Smooth muscle cell (in vitro differentiated cells): Measurements from ENCODE around the gene MAP3K13. TPM values are rescaled to one million over a fixed set of nuclear protein-coding genes. Genes with fewer than 3 reads are reported as not detected.

Source experiments
- DNase-seq: peaks from one replicate; lab custom pipeline; 2025; ENCODE audit not compliant: unreplicated experiment; lab: John Stamatoyannopoulos, UW
- H2AFZ ChIP-seq: fragments of 200-600 bp; sonication (generic); 2 replicates; pipeline ENCODE4 v1.6.0; 2016; ENCODE audit warnings: antibody characterized with exemption, low read depth, mild to moderate bottlenecking
- H3F3A ChIP-seq: fragments of 200-600 bp; sonication (generic); 2 replicates; pipeline ENCODE4 v1.6.0; 2017; ENCODE audit warnings: antibody characterized with exemption, low read depth
- H3K27ac ChIP-seq: fragments of 200-600 bp; sonication (generic); 2 replicates; pipeline ENCODE4 v1.5.1; 2016; ENCODE audit warnings: low read depth, mild to moderate bottlenecking
- H3K27me3 ChIP-seq: fragments of 200-600 bp; sonication (generic); 2 replicates; pipeline ENCODE4 v1.6.1; 2016; ENCODE audit warnings: low read depth, mild to moderate bottlenecking
- H3K36me3 ChIP-seq: fragments of 200-600 bp; sonication (generic); 2 replicates; pipeline ENCODE4 v1.5.1; 2016; ENCODE audit warnings: low read depth
- H3K4me1 ChIP-seq: fragments of 200-600 bp; sonication (generic); 2 replicates; pipeline ENCODE4 v1.5.1; 2016; ENCODE audit warnings: low read depth
- H3K4me2 ChIP-seq: fragments of 200-600 bp; sonication (generic); 2 replicates; pipeline ENCODE4 v1.6.0; 2016; ENCODE audit warnings: mild to moderate bottlenecking
- H3K4me3 ChIP-seq: fragments of 200-600 bp; sonication (generic); 2 replicates; pipeline ENCODE4 v1.5.1; 2016; ENCODE audit warnings: mild to moderate bottlenecking
- H3K79me2 ChIP-seq: fragments of 200-600 bp; sonication (generic); 2 replicates; pipeline ENCODE4 v1.6.0; 2016; ENCODE audit warnings: low read depth, mild to moderate bottlenecking
- H3K9ac ChIP-seq: fragments of 200-600 bp; sonication (generic); 2 replicates; pipeline ENCODE4 v1.6.0; 2016; ENCODE audit warnings: low read depth
- H3K9me3 ChIP-seq: fragments of 200-600 bp; sonication (generic); replicated peaks from 2 replicates; pipeline ENCODE4 v1.5.1; 2016; ENCODE audit warnings: low read depth
- H4K20me1 ChIP-seq: fragments of 200-600 bp; sonication (generic); 2 replicates; pipeline ENCODE4 v1.6.0; 2016; ENCODE audit warnings: low read depth
- WGBS: methylation state at CpG from one replicate; pipeline ENCODE4 v1.1.7; 2016; ENCODE audit warnings: low lambda C conversion rate; 5-methylcytosine and 5-hydroxymethylcytosine counted together
- polyA plus RNA-seq: library from polyadenylated mRNA; unstranded; fragments of >200 nt; fragmentation: Nextera tagmentation; extraction: Ambion mirVana; gene quantifications from 2 replicates; pipeline ENCODE4 v1.2.1, GENCODE V29; 2016
- total RNA-seq: library from RNA; depleted of rRNA; stranded (reverse); fragments of >200 nt; gene quantifications from 2 replicates; pipeline ENCODE4 v1.2.3, GENCODE V29; 2014
- TF ChIP-seq, protein P1 (sequence below): fragments of 200-600 bp; sonication (generic); IDR thresholded peaks from 2 replicates; pipeline ENCODE4 v1.5.1; 2017; ENCODE audit warnings: borderline replicate concordance, mild to moderate bottlenecking, antibody characterized with exemption; ENCODE audit not compliant: insufficient read depth, poor library complexity, severe bottlenecking

MAP3K13 gene
- total and polyA plus RNA-seq, 2 experiments from 2014 or later = 28.5 to 49.9 TPM

DNA sequence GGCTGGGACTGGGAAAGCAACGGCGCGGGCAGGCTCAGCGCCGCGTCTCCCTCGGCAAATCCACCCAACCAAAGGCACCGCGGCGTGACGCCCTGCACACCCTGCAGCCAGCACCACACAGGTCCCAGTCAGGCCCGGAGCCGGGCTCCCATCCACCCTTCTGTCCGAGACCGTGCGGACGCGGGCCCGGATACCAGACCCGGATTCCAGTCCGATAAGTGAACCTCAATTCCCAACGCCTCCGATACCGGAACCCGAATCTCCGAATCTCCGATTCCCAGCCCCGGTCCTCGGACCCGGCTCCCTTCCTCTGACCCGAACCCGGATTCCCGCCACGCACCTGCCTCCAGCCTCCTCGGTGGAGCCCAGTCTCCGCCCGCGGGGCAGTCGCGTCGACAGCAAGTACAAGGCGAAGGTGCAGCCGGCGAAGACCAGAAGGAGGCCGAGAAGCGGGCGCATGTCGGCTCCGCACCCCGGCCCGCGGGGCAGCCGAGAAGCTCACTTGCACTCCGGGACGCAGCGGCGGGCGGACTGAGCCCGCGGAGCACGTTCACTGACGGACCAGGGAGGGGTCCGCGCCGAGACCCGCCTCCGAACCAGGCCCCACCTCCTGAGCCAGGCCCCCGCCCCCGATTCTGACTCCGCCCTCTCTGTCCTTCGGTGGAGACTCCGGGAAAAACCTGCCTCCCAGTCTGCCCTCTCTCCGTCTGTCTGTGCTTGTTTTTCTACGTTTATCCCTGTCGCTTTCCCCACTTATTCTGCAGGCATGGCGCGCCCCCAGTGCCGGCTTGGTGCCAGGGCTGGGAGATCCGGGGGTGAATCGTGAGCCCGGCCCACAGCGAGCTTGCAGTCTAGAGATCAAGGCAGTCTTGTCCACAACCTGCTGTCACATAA, 135.8 kb downstream of the MAP3K13 start, which contains the start of gene TMEM41A:
Gene TMEM41A, minus strand, starts transcription at position 533 of the 894 bp plus-strand sequence. Its CDS starts 74 bp downstream, at position 459.
- peaks cover 8% of the 10 kb centered on the region for H3K4me1 ChIP-seq
- H3K9ac ChIP-seq = peak within 1 kb of the TSS; percentile 75
- TF ChIP-seq, protein P1, sequence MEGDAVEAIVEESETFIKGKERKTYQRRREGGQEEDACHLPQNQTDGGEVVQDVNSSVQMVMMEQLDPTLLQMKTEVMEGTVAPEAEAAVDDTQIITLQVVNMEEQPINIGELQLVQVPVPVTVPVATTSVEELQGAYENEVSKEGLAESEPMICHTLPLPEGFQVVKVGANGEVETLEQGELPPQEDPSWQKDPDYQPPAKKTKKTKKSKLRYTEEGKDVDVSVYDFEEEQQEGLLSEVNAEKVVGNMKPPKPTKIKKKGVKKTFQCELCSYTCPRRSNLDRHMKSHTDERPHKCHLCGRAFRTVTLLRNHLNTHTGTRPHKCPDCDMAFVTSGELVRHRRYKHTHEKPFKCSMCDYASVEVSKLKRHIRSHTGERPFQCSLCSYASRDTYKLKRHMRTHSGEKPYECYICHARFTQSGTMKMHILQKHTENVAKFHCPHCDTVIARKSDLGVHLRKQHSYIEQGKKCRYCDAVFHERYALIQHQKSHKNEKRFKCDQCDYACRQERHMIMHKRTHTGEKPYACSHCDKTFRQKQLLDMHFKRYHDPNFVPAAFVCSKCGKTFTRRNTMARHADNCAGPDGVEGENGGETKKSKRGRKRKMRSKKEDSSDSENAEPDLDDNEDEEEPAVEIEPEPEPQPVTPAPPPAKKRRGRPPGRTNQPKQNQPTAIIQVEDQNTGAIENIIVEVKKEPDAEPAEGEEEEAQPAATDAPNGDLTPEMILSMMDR = no peak
- no peaks in the 10 kb centered on the region for H3K27me3 ChIP-seq
- peak within 1 kb of the TSS; percentile 81 for H3K4me3 ChIP-seq
- H3F3A ChIP-seq = no peaks in the 10 kb centered on the region
- peak; percentile 82 for DNase-seq
- peak within 1 kb of the TSS; percentile 99 for H3K4me2 ChIP-seq
- under 1% methylated on average over 68 of the region's 82 CpGs for WGBS
- H3K79me2 ChIP-seq = peaks cover 16% of the 10 kb centered on the region
- no peaks in the 10 kb centered on the region for H3K9me3 ChIP-seq
- H2AFZ ChIP-seq = peak within 1 kb of the TSS; percentile 87
- H3K36me3 ChIP-seq = no peaks in the 10 kb centered on the region
- H3K27ac ChIP-seq = peak within 1 kb of the TSS; percentile 40
- no peaks in the 10 kb centered on the region for H4K20me1 ChIP-seq

DNA sequence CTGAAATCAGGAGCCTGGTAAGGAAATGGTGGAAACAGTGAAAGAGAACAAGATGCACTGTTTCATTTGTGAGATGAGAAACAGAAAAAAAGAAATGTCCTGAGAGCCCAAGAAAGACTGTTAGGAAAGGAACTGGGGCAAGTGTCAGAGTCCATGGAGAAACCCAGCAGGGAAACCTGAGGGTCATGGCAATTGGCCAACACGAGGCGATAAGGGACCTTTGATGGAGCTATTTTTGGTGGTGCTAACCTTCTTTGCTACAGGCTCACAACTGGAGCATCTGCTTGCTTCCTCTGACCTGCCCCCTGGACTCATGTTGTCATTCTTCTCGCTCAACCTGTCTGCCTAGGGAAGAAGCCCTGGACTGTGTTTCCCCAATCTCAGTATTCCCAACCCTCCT, 140.1 kb downstream of the MAP3K13 start:
- Histone ChIP-seq H3K36me3 (no peaks in the 10 kb centered on the region), H3K27me3 (no peaks in the 10 kb centered on the region), H3K4me1 (peaks cover under 1% of the 10 kb centered on the region), H3K4me3 (no peak overlapping the region), H4K20me1 (no peaks in the 10 kb centered on the region), H3K79me2 (peaks cover 3% of the 10 kb centered on the region), H3K27ac (no peak overlapping the region), H2AFZ (no peak overlapping the region), H3F3A (no peaks in the 10 kb centered on the region), H3K9me3 (no peaks in the 10 kb centered on the region), H3K9ac (no peak overlapping the region), H3K4me2 (no peak overlapping the region)
- TF ChIP-seq, protein P1 = no peak
- DNase-seq = no peak
- 87% methylated on average over 3 of the region's 3 CpGs for WGBS

DNA sequence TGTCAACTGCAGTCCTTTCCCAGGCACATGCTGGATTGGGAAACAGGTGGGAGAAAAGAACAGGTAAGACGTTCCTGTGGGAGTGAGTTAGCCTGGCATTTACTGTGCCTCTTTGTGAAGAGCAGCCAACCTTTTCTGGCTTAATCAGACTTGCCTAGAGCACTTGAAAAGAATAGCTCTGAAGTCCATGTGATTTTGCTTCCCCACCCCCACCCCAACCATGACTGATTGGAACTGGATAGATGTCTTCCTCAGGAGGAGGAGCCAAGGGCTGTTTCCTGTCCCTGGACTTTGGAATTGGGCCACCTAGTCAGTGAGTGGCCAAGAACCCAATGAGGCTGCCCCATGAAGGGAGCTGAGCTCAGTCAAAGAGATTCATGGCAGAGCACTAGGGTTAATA, 140.6 kb downstream of the MAP3K13 start:
- Histone ChIP-seq H2AFZ (no peak overlapping the region), H3K4me3 (no peak overlapping the region), H3K9me3 (no peaks in the 10 kb centered on the region), H3K9ac (no peak overlapping the region), H3K27me3 (no peaks in the 10 kb centered on the region), H3K36me3 (no peaks in the 10 kb centered on the region), H3K27ac (no peak overlapping the region), H3K4me2 (no peak overlapping the region), H3K4me1 (no peaks in the 10 kb centered on the region), H4K20me1 (no peaks in the 10 kb centered on the region), H3K79me2 (no peaks in the 10 kb centered on the region), H3F3A (no peaks in the 10 kb centered on the region)
- 72% methylated on average over 1 of the region's 1 CpG for WGBS
- DNase-seq = no peak
- TF ChIP-seq, protein P1 = no peak
